T-cell (primary cell): ENCODE measurements around the gene SPATS2. TPM values are rescaled to one million over a fixed set of nuclear protein-coding genes. Genes with fewer than 3 reads are reported as not detected.
A peak's percentile ranks its signal among the peaks of the same experiment; 100 is the strongest.

Experiments used
- ATAC-seq, 4 experiments: fragments of 200-7000 bp in 3 of 4; fragments of 150-1000 bp in 1 of 4; cut with Tn5 transposase; replicated peaks in 1 of 4; 1 replicate in 3 of 4; 2 replicates in 1 of 4; pipeline ENCODE4 v1.10.0; 2021; ENCODE audit warnings: moderate library complexity in 3 of 4, mild to moderate bottlenecking in 2 of 4, moderate number of reproducible peaks in 1 of 4
- CTCF ChIA-PET, 2 donors: fragments of 300-600 bp; sonication (Branson Sonifier 250); formaldehyde crosslinking; loops; one replicate each; lab custom pipeline; 2022; ENCODE audit warnings: antibody characterized with exemption in 2 of 2; lab: Charles Lee
- POLR2A ChIA-PET, 2 donors: fragments of 300-600 bp; sonication (Branson Sonifier 250); formaldehyde crosslinking; loops; one replicate each; lab custom pipeline; 2022; ENCODE audit warnings: antibody characterized with exemption in 2 of 2; lab: Charles Lee
- DNase-seq, 35 experiments: peaks; one replicate each; pipeline versions ENCODE4 v3.0.0 to v3.0.0-alpha.2; 2013 to 2023
- H3K27ac ChIP-seq: one replicate; pipeline ENCODE4 v1.5.1; 2013; ENCODE audit warnings: low read length
- H3K27me3 ChIP-seq, 2 experiments: replicated peaks in 1 of 2; 1 replicate in 1 of 2; 2 replicates in 1 of 2; pipeline versions ENCODE4 v1.6.1 to v1.7.0; 2013; ENCODE audit warnings: low read length in 1 of 2, mixed read lengths in 1 of 2; ENCODE audit not compliant: control insufficient read depth in 2 of 2, insufficient read depth in 2 of 2; ENCODE audit errors: extremely low read depth in 1 of 2
- H3K36me3 ChIP-seq, 2 donors: 1 replicate in 1 of 2; 2 replicates in 1 of 2; pipeline versions ENCODE4 v1.6.1 to v1.7.0; 2013; ENCODE audit warnings: low read length in 1 of 2; ENCODE audit not compliant: control insufficient read depth in 2 of 2, insufficient read depth in 1 of 2; ENCODE audit errors: extremely low read depth in 1 of 2
- H3K4me1 ChIP-seq, 2 experiments: 1 replicate in 1 of 2; 2 replicates in 1 of 2; pipeline versions ENCODE4 v1.6.1 to v1.7.0; 2013; ENCODE audit warnings: low read length in 2 of 2, mixed read lengths in 1 of 2; ENCODE audit not compliant: insufficient read depth in 2 of 2, control insufficient read depth in 1 of 2; ENCODE audit errors: extremely low read depth in 1 of 2
- H3K4me3 ChIP-seq, 2 donors: 1 replicate in 1 of 2; 2 replicates in 1 of 2; pipeline versions ENCODE4 v1.5.1 to v1.7.0; 2013; ENCODE audit warnings: mild to moderate bottlenecking in 2 of 2, low read length in 1 of 2, moderate library complexity in 1 of 2; ENCODE audit not compliant: control insufficient read depth in 1 of 2; ENCODE audit errors: extremely low read depth in 1 of 2
- H3K9me3 ChIP-seq: 2 replicates; pipeline ENCODE4 v1.7.0; 2013
- H3K27ac Mint-ChIP-seq, 2 donors: one replicate each; pipeline ENCODE4 v1.8.0; 2020 to 2021; ENCODE audit warnings: mild to moderate bottlenecking in 2 of 2, mixed read lengths in 2 of 2
- H3K27me3 Mint-ChIP-seq, 2 donors: one replicate each; pipeline ENCODE4 v1.8.0; 2021 to 2022; ENCODE audit warnings: mixed read lengths in 2 of 2
- H3K36me3 Mint-ChIP-seq: one replicate; pipeline ENCODE4 v1.8.0; 2021; ENCODE audit warnings: mixed read lengths
- H3K4me1 Mint-ChIP-seq, 3 donors: one replicate each; pipeline ENCODE4 v1.8.0; 2020 to 2022; ENCODE audit warnings: mixed read lengths in 3 of 3, mild to moderate bottlenecking in 1 of 3
- H3K4me3 Mint-ChIP-seq, 3 donors: one replicate each; pipeline ENCODE4 v1.8.0; 2020 to 2022; ENCODE audit warnings: mild to moderate bottlenecking in 3 of 3, mixed read lengths in 3 of 3, moderate library complexity in 3 of 3
- H3K9me3 Mint-ChIP-seq, 3 donors: one replicate each; pipeline ENCODE4 v1.8.0; 2020 to 2022; ENCODE audit warnings: mixed read lengths in 3 of 3
- WGBS: methylation state at CpG from one replicate; pipeline ENCODE4 v1.1.5; 2013; ENCODE audit warnings: missing lambda C conversion rate; ENCODE audit not compliant: insufficient coverage; 5-methylcytosine and 5-hydroxymethylcytosine counted together
- total RNA-seq, 35 experiments: library from RNA in 6 of 35; stranded (reverse) in 6 of 35; fragments of 120-200 nt in 1 of 35; gene quantifications; one replicate each; pipeline versions ENCODE4 v1.2.1 to v1.2.4 and lab custom pipeline; 2013 to 2026

The SPATS2 gene
- total RNA-seq, 5 donors from 2014 or later (not counting 1 experiment from before 2014, with no cell fraction given) = 5.4 to 11.4 (median 7.4) TPM

GRCh38 chr12:49552899-49553298, 185.6 kb downstream of the SPATS2 start:
- Histone ChIP-seq H3K36me3 (peaks cover 0 to 14% of the 10 kb centered on the region in 2 donors), H3K4me1 (peaks cover 2 to 20% of the 10 kb centered on the region in 2 experiments), H3K9me3 (no peaks in the 10 kb centered on the region), H3K27me3 (peaks cover 0 to 36% of the 10 kb centered on the region in 2 experiments), H3K27ac (no peak overlapping the region), H3K4me3 (no peak overlapping the region)
- CTCF ChIA-PET = interaction anchor here (0.5 to 1.2 kb wide), 4 partner anchors 27 to 266 kb away, joined by 3 to 4 read pairs (median 3); no protein-coding TSS in a partner anchor
- H3K27me3 Mint-ChIP-seq = peaks cover 0 to 15% of the 10 kb centered on the region in 2 donors
- no peak overlapping the region for H3K27ac Mint-ChIP-seq
- no peak for ATAC-seq
- WGBS = 92% methylated on average over 4 of the region's 8 CpGs
- no peak overlapping the region for H3K4me3 Mint-ChIP-seq
- no peaks in the 10 kb centered on the region for H3K9me3 Mint-ChIP-seq
- POLR2A ChIA-PET = no interaction called here
- DNase-seq = no peak
- H3K36me3 Mint-ChIP-seq = no peaks in the 10 kb centered on the region
- H3K4me1 Mint-ChIP-seq = peaks cover 7 to 12% (median 10%) of the 10 kb centered on the region in 3 donors

DNA sequence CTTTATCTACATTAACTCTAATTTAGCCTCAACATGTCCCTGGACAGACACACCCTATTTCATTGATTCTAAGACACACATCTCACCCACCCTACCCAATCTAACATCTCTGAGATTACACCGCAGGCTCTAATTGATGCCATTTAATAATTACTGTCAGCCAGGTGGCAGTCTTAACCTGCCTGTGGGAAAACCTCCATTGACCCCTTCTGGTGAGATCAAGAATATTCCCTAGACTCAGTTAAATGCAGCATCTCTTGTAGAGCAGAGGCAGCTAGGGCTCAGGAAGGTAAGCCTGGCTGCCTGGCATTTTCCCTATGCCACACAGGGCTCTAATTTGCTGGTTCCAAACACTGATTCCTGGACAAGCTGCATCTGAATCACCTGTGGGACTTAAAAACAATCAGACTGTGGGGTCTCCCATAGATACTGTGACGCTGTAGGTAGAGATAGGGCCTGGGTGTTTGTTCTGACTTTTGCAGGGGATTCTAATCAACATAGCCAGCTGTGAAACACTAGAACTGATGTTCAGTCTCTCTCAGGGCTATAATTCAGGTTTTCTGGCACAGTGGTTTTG, 186.3 kb downstream of the SPATS2 start:
- CTCF ChIA-PET = interaction anchor here (0.7 to 1.2 kb wide), 2 partner anchors 15 to 27 kb away, joined by 3 read pairs; partner anchors contain the start of gene KCNH3 (in 1 of the 2)
- DNase-seq (peak in 1 of 35 experiments; percentile 69), ATAC-seq (peak; percentile 33 to 79 (median 63))

GRCh38 chr12:49554266-49554665, 187.0 kb downstream of the SPATS2 start:
- H3K4me1 ChIP-seq = peaks cover 0 to 6% of the 10 kb centered on the region in 2 experiments
- no peaks in the 10 kb centered on the region for H3K9me3 ChIP-seq
- CTCF ChIA-PET = interaction anchor here in 1 of 2 donors (0.7 to 0.9 kb wide), 2 partner anchors 9 to 15 kb away, joined by 3 read pairs; partner anchors contain the start of gene KCNH3
- no peak overlapping the region for H3K4me3 ChIP-seq
- no peak overlapping the region for H3K27ac ChIP-seq
- Mint-ChIP-seq H3K27me3 (peaks cover 0 to 5% of the 10 kb centered on the region in 2 donors), H3K4me1 (peaks cover 0 to 3% (median 3%) of the 10 kb centered on the region in 3 donors), H3K4me3 (no peak overlapping the region), H3K36me3 (peaks cover 8% of the 10 kb centered on the region), H3K9me3 (no peaks in the 10 kb centered on the region), H3K27ac (no peak overlapping the region)
- H3K36me3 ChIP-seq = peaks cover 3 to 28% of the 10 kb centered on the region in 2 donors
- WGBS = 96% methylated on average over 12 of the region's 15 CpGs
- H3K27me3 ChIP-seq = peaks cover 0 to 23% of the 10 kb centered on the region in 2 experiments
- POLR2A ChIA-PET = no interaction called here
- ATAC-seq (no peak), DNase-seq (no peak)

More for the DNA sequence above, 186.3 kb downstream of the SPATS2 start:
- Histone ChIP-seq H3K4me1 (peaks cover 0 to 13% of the 10 kb centered on the region in 2 experiments), H3K36me3 (peaks cover 0 to 21% of the 10 kb centered on the region in 2 donors), H3K9me3 (no peaks in the 10 kb centered on the region), H3K27me3 (peaks cover 0 to 29% of the 10 kb centered on the region in 2 experiments), H3K4me3 (no peak overlapping the region), H3K27ac (no peak overlapping the region)
- 58% methylated on average over 2 of the region's 2 CpGs for WGBS
- Mint-ChIP-seq H3K9me3 (no peaks in the 10 kb centered on the region), H3K27me3 (peaks cover 0 to 8% of the 10 kb centered on the region in 2 donors), H3K4me1 (peaks cover 0 to 6% (median 6%) of the 10 kb centered on the region in 3 donors), H3K27ac (no peak overlapping the region), H3K4me3 (no peak overlapping the region), H3K36me3 (peaks cover 1% of the 10 kb centered on the region)
- POLR2A ChIA-PET = no interaction called here

- H3K36me3 Mint-ChIP-seq = peaks cover 18% of the 10 kb centered on the region
- H3K27ac Mint-ChIP-seq = peak overlapping the region in 1 of 2 donors; percentile 6
- ATAC-seq = no peak
- Histone ChIP-seq H3K27me3 (peaks cover 0 to 9% of the 10 kb centered on the region in 2 experiments), H3K27ac (no peak overlapping the region), H3K9me3 (no peaks in the 10 kb centered on the region), H3K4me3 (no peak overlapping the region), H3K36me3 (peaks cover 13 to 43% of the 10 kb centered on the region in 2 donors), H3K4me1 (peaks cover 0 to 3% of the 10 kb centered on the region in 2 experiments)
- DNase-seq = no peak
- no peaks in the 10 kb centered on the region for H3K9me3 Mint-ChIP-seq
- POLR2A ChIA-PET = interaction anchor here in 1 of 2 donors (0.7 kb wide), 1 partner anchor 22 kb away, joined by 5 read pairs; no protein-coding TSS in a partner anchor
- 94% methylated on average over 13 of the region's 18 CpGs for WGBS
- H3K4me1 Mint-ChIP-seq = peaks cover 3 to 6% (median 5%) of the 10 kb centered on the region in 3 donors
- H3K4me3 Mint-ChIP-seq = no peak overlapping the region
- CTCF ChIA-PET = no interaction called here
- peaks cover 0 to 3% of the 10 kb centered on the region in 2 donors for H3K27me3 Mint-ChIP-seq
Measured at GRCh38 chr12:49555631-49556390, 188.5 kb downstream of the SPATS2 start.

GRCh38 chr12:49556391-49557186, 189.3 kb downstream of the SPATS2 start:
- ChIA-PET CTCF (interaction anchor here in 1 of 2 donors (0.9 kb wide), 1 partner anchor 198 kb away, joined by 3 read pairs; no protein-coding TSS in a partner anchor), POLR2A (interaction anchor here in 1 of 2 donors (0.7 to 1.2 kb wide), 2 partner anchors 10 to 22 kb away, joined by 3 to 5 read pairs; no protein-coding TSS in a partner anchor)
- H3K27me3 ChIP-seq = peaks cover 0 to 1% of the 10 kb centered on the region in 2 experiments
- H3K36me3 ChIP-seq = peaks cover 16 to 51% of the 10 kb centered on the region in 2 donors
- no peaks in the 10 kb centered on the region for H3K9me3 ChIP-seq
- H3K27ac ChIP-seq = no peak overlapping the region
- Mint-ChIP-seq H3K36me3 (peaks cover 20% of the 10 kb centered on the region), H3K9me3 (no peaks in the 10 kb centered on the region), H3K4me3 (no peak overlapping the region), H3K27ac (peak overlapping the region; percentile 78 to 81), H3K4me1 (peaks cover 4 to 8% (median 7%) of the 10 kb centered on the region in 3 donors), H3K27me3 (no peaks in the 10 kb centered on the region)
- H3K4me1 ChIP-seq = peaks cover 0 to 8% of the 10 kb centered on the region in 2 experiments
- H3K4me3 ChIP-seq = no peak overlapping the region
- ATAC-seq (no peak), DNase-seq (no peak)
- WGBS = 82% methylated on average over 9 of the region's 12 CpGs
